Activated naive CD8-positive, alpha-beta T cell (primary cell): Measurements from ENCODE around the gene PCDHGA5.
"Not testable (repeated sequence)": the region's sequence is repeated elsewhere in the genome, so short reads cannot be mapped to it uniquely, and the experiment has no call there.

Experiments
- H3K27ac Mint-ChIP-seq: one replicate; pipeline ENCODE4 v1.8.0; 2021; ENCODE audit warnings: mixed read lengths
- H3K27me3 Mint-ChIP-seq: one replicate; pipeline ENCODE4 v1.8.0; 2021; ENCODE audit warnings: mixed read lengths
- H3K36me3 Mint-ChIP-seq: one replicate; pipeline ENCODE4 v1.8.0; 2021; ENCODE audit warnings: mixed read lengths
- H3K4me1 Mint-ChIP-seq: one replicate; pipeline ENCODE4 v1.8.0; 2021; ENCODE audit warnings: low read depth, mixed read lengths
- H3K4me3 Mint-ChIP-seq: one replicate; pipeline ENCODE4 v1.8.0; 2021; ENCODE audit warnings: mild to moderate bottlenecking, mixed read lengths
- H3K9me3 Mint-ChIP-seq: one replicate; pipeline ENCODE4 v1.8.0; 2021; ENCODE audit warnings: low read depth, mixed read lengths

PCDHGA5 gene

GRCh38 chr5:141413540-141414069 is 49.6 kb downstream of the PCDHGA5 start:
- peaks cover 26% of the 10 kb centered on the region for H3K36me3 Mint-ChIP-seq
- peaks cover 19% of the 10 kb centered on the region for H3K4me1 Mint-ChIP-seq
- H3K4me3 Mint-ChIP-seq, result peak overlapping the region; percentile 89
- peaks cover 53% of the 10 kb centered on the region for H3K27me3 Mint-ChIP-seq
- no peak overlapping the region for H3K27ac Mint-ChIP-seq
- H3K9me3 Mint-ChIP-seq, result peaks cover 16% of the 10 kb centered on the region

- peaks cover 49% of the 10 kb centered on the region for H3K27me3 Mint-ChIP-seq
- H3K4me3 Mint-ChIP-seq, result peak overlapping the region; percentile 89
- peaks cover 27% of the 10 kb centered on the region for H3K36me3 Mint-ChIP-seq
- peaks cover 14% of the 10 kb centered on the region for H3K9me3 Mint-ChIP-seq
- peaks cover 22% of the 10 kb centered on the region for H3K4me1 Mint-ChIP-seq
- H3K27ac Mint-ChIP-seq, result not testable (repeated sequence)
Measured at GRCh38 chr5:141414548-141415274, 50.7 kb downstream of the PCDHGA5 start.

- peaks cover 50% of the 10 kb centered on the region for H3K27me3 Mint-ChIP-seq
- peaks cover 22% of the 10 kb centered on the region for H3K4me1 Mint-ChIP-seq
- H3K9me3 Mint-ChIP-seq, result peaks cover 13% of the 10 kb centered on the region
- not testable (repeated sequence) for H3K4me3 Mint-ChIP-seq, H3K27ac Mint-ChIP-seq
- H3K36me3 Mint-ChIP-seq, result peaks cover 27% of the 10 kb centered on the region
Measured at GRCh38 chr5:141415275-141415618, 51.3 kb downstream of the PCDHGA5 start.
